Astrocyte (in vitro differentiated cells and primary cell): Measurements from ENCODE around the gene KCTD11. TPM values are rescaled to one million over a fixed set of nuclear protein-coding genes. Genes with fewer than 3 reads are reported as not detected.
"Not testable (repeated sequence)": the region's sequence is repeated elsewhere in the genome, so short reads cannot be mapped to it uniquely, and the experiment has no call there.

ENCODE experiments used
- DNase-seq: peaks from one replicate; pipeline ENCODE4 v3.0.0-alpha.2; 2010; ENCODE audit warnings: low read depth
- FAIRE-seq: peaks from 2 replicates; lab custom pipeline; 2011; peaks lifted over from hg19 to GRCh38; lab: Jason Lieb, UNC
- H2AFZ ChIP-seq: 2 replicates; pipeline ENCODE4 v1.6.0; 2012; ENCODE audit warnings: low read depth, low read length, inconsistent platforms
- H3K27ac ChIP-seq: 2 replicates; pipeline ENCODE4 v1.5.1; 2011; ENCODE audit warnings: low read depth, low read length, inconsistent platforms
- H3K27me3 ChIP-seq: 2 replicates; pipeline ENCODE4 v1.6.0; 2011; ENCODE audit warnings: low read length, inconsistent platforms; ENCODE audit not compliant: insufficient read depth
- H3K36me3 ChIP-seq: 2 replicates; pipeline ENCODE4 v1.5.1; 2011; ENCODE audit warnings: low read length, inconsistent platforms; ENCODE audit not compliant: insufficient read depth
- H3K4me1 ChIP-seq: 2 replicates; pipeline ENCODE4 v1.5.1; 2011; ENCODE audit warnings: low read length, inconsistent platforms; ENCODE audit not compliant: insufficient read depth
- H3K4me2 ChIP-seq: 2 replicates; pipeline ENCODE4 v1.6.0; 2012; ENCODE audit warnings: low read length, inconsistent platforms
- H3K4me3 ChIP-seq: 2 replicates; pipeline ENCODE4 v1.5.1; 2011; ENCODE audit warnings: low read depth, mild to moderate bottlenecking, low read length, inconsistent platforms; ENCODE audit not compliant: insufficient read depth
- H3K79me2 ChIP-seq: 2 replicates; pipeline ENCODE4 v1.6.0; 2012; ENCODE audit warnings: mild to moderate bottlenecking, low read length, inconsistent platforms; ENCODE audit not compliant: insufficient read depth
- H3K9ac ChIP-seq: 2 replicates; pipeline ENCODE4 v1.6.0; 2012; ENCODE audit warnings: mild to moderate bottlenecking, low read length, inconsistent platforms
- H3K9me3 ChIP-seq: 2 replicates; pipeline ENCODE4 v1.5.1; 2012; ENCODE audit warnings: low read depth, mild to moderate bottlenecking, low read length, inconsistent platforms; ENCODE audit not compliant: insufficient read depth
- H4K20me1 ChIP-seq: 2 replicates; pipeline ENCODE4 v1.6.0; 2012; ENCODE audit warnings: low read length, inconsistent platforms; ENCODE audit not compliant: insufficient read depth
- H3K27ac Mint-ChIP-seq: one replicate; pipeline ENCODE4 v1.8.0; 2021; ENCODE audit warnings: mild to moderate bottlenecking, mixed read lengths; ENCODE audit not compliant: unreplicated experiment
- H3K27me3 Mint-ChIP-seq: one replicate; pipeline ENCODE4 v1.8.0; 2021; ENCODE audit warnings: low read depth, mixed read lengths; ENCODE audit not compliant: unreplicated experiment
- H3K36me3 Mint-ChIP-seq: one replicate; pipeline ENCODE4 v1.8.0; 2021; ENCODE audit warnings: low read depth, mixed read lengths; ENCODE audit not compliant: unreplicated experiment
- H3K4me1 Mint-ChIP-seq: one replicate; pipeline ENCODE4 v1.8.0; 2021; ENCODE audit warnings: low read depth, mixed read lengths; ENCODE audit not compliant: unreplicated experiment
- H3K4me3 Mint-ChIP-seq: one replicate; pipeline ENCODE4 v1.8.0; 2021; ENCODE audit warnings: mild to moderate bottlenecking, moderate library complexity, mixed read lengths; ENCODE audit not compliant: unreplicated experiment
- H3K9me3 Mint-ChIP-seq: one replicate; pipeline ENCODE4 v1.8.0; 2021; ENCODE audit warnings: mild to moderate bottlenecking, mixed read lengths; ENCODE audit not compliant: unreplicated experiment
- CTCF ChIP-seq: IDR thresholded peaks from 2 replicates; pipeline ENCODE4 v1.5.1; 2011; ENCODE audit warnings: low read depth, mild to moderate bottlenecking, inconsistent platforms, low read length, moderate library complexity; ENCODE audit not compliant: insufficient read depth
- EZH2 ChIP-seq: IDR thresholded peaks from 2 replicates; pipeline ENCODE4 v1.6.1; 2012; ENCODE audit warnings: mild to moderate bottlenecking, low read length, inconsistent platforms; ENCODE audit not compliant: insufficient read depth
- total RNA-seq: library from RNA; stranded (reverse); gene quantifications from 2 replicates; pipeline ENCODE4 v1.2.1, GENCODE V29; 2021

KCTD11 gene
- total RNA-seq, 1 donor from 2014 or later, result 31.6 TPM

- DNase-seq (peak; percentile 68), FAIRE-seq (no peak)
- Mint-ChIP-seq H3K9me3 (no peaks in the 10 kb centered on the region), H3K27me3 (no peaks in the 10 kb centered on the region), H3K27ac (peak overlapping the region; percentile 96), H3K4me3 (peak overlapping the region; percentile 89), H3K36me3 (peaks cover 2% of the 10 kb centered on the region), H3K4me1 (peaks cover 10% of the 10 kb centered on the region)
- Histone ChIP-seq H3K4me2 (peak overlapping the region; percentile 98), H2AFZ (peak overlapping the region; percentile 97), H3K79me2 (peaks cover 29% of the 10 kb centered on the region), H3K9ac (peak overlapping the region; percentile 88), H3K27me3 (no peaks in the 10 kb centered on the region), H3K27ac (peak overlapping the region; percentile 79), H3K36me3 (peaks cover 2% of the 10 kb centered on the region), H3K9me3 (no peaks in the 10 kb centered on the region), H3K4me1 (peaks cover 8% of the 10 kb centered on the region), H3K4me3 (peak overlapping the region; percentile 97), H4K20me1 (peaks cover 6% of the 10 kb centered on the region)
- TF ChIP-seq CTCF (no peak), EZH2 (no peak)
Measured at GRCh38 chr17:7329997-7330637, 21.8 kb upstream of the KCTD11 start.

- no peaks in the 10 kb centered on the region for H3K9me3 Mint-ChIP-seq
- Histone ChIP-seq H3K4me3 (peak overlapping the region; percentile 97), H3K27ac (peak overlapping the region; percentile 79), H3K9me3 (no peaks in the 10 kb centered on the region), H3K79me2 (peaks cover 29% of the 10 kb centered on the region), H2AFZ (peak overlapping the region; percentile 97), H3K4me1 (peaks cover 8% of the 10 kb centered on the region), H3K4me2 (peak overlapping the region; percentile 98), H3K36me3 (peaks cover 2% of the 10 kb centered on the region), H3K27me3 (no peaks in the 10 kb centered on the region), H3K9ac (peak overlapping the region; percentile 88), H4K20me1 (peaks cover 6% of the 10 kb centered on the region)
- H3K27ac Mint-ChIP-seq, result no peak overlapping the region
- H3K27me3 Mint-ChIP-seq, result no peaks in the 10 kb centered on the region
- H3K4me1 Mint-ChIP-seq, result peaks cover 10% of the 10 kb centered on the region
- TF ChIP-seq CTCF (no peak), EZH2 (no peak)
- peak overlapping the region; percentile 89 for H3K4me3 Mint-ChIP-seq
- peaks cover 2% of the 10 kb centered on the region for H3K36me3 Mint-ChIP-seq
- DNase-seq (no peak), FAIRE-seq (no peak)
Measured at GRCh38 chr17:7330638-7331015, 21.3 kb upstream of the KCTD11 start.

DNA sequence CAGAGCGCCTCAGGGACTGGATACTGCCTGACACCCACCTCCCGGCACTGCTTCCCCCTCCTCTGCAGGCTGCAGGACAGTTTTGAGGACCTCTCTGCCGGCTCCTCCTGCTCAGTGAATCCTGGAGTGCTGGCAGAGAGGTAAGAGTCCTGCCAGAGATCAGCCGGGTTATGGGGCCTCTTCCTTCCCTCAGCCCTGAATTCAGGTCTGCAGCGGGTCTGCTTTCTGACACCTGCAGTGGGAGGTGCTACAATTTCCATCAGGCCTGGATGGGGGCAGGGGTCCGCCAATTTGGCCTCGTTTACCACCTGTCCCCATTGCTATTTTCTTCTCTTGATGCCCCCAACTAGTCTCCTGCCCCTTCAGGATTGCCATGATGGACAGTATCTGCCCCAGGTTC is 19.9 kb upstream of the KCTD11 start:
- Histone ChIP-seq H3K27ac (no peak overlapping the region), H3K4me2 (no peak overlapping the region), H3K27me3 (no peaks in the 10 kb centered on the region), H3K9me3 (no peaks in the 10 kb centered on the region), H3K36me3 (no peaks in the 10 kb centered on the region), H3K79me2 (peaks cover 19% of the 10 kb centered on the region), H3K4me3 (no peak overlapping the region), H3K9ac (no peak overlapping the region), H2AFZ (no peak overlapping the region), H3K4me1 (peaks cover 8% of the 10 kb centered on the region), H4K20me1 (peaks cover 6% of the 10 kb centered on the region)
- FAIRE-seq (no peak), DNase-seq (no peak)
- Mint-ChIP-seq H3K4me3 (no peak overlapping the region), H3K27me3 (no peaks in the 10 kb centered on the region), H3K27ac (no peak overlapping the region), H3K9me3 (no peaks in the 10 kb centered on the region), H3K36me3 (no peaks in the 10 kb centered on the region), H3K4me1 (peaks cover 11% of the 10 kb centered on the region)
- TF ChIP-seq CTCF (no peak), EZH2 (no peak)

DNA sequence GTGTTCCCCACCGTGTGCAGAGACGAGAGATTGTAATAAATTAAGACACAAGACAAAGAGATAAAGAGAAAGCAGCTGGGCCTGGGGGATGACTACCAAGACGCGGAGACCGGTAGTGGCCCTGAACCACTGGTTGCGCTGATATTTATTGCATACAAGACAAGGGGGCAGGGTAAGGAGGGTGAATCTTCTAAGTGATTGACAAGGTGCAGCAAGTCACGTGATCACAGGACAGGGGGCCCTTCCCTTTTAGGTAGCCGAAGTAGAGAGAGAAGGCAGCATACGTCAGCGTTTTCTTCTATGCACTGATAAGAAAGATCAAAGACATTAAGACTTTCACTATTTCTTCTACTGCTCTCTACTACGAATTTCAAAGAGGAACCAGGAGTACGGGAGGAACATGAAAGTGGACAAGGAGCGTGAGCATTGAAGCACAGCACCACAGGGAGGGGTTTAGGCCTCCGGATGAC is 19.3 kb upstream of the KCTD11 start:
- H3K27ac Mint-ChIP-seq, result not testable (repeated sequence)

More for the DNA sequence above, 19.3 kb upstream of the KCTD11 start:
- not testable (repeated sequence) for H3K4me3 ChIP-seq, H3K9me3 ChIP-seq, H3K27me3 ChIP-seq, H3K9ac ChIP-seq, H2AFZ ChIP-seq, H3K27me3 Mint-ChIP-seq, DNase-seq, H4K20me1 ChIP-seq, FAIRE-seq, H3K4me1 Mint-ChIP-seq, H3K36me3 ChIP-seq, H3K4me2 ChIP-seq, H3K9me3 Mint-ChIP-seq, H3K4me1 ChIP-seq, H3K36me3 Mint-ChIP-seq, H3K4me3 Mint-ChIP-seq, H3K27ac ChIP-seq
- H3K79me2 ChIP-seq, result peaks cover 13% of the 10 kb centered on the region
